ENCODE data around the gene NEK6. TPM values are rescaled to one million over a fixed set of nuclear protein-coding genes. Genes with fewer than 3 reads are reported as not detected.
A peak's percentile ranks its signal among the peaks of the same experiment; 100 is the strongest.

NEK6 gene
- total RNA-seq, 1 donor from 2014 or later = 14.7 TPM

DNA sequence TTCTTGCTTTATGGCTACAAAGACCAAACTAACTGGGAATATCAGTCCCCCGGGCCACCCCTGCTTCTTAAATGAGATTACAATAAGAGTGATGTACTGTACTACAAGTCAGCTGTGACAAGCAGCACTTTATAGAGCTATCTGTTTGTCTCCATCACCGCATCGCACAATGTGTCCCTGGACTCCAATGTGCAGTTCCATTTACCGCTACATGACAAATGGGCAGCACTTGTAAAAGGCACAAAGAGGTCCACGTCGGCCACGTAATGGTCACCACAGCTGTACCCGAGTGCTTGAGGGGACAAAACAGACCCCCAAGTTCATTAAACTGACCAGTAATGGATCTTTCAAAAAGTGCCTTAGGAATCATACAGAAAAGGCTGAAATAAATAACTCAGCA lies 103.4 kb downstream of the NEK6 start:
- DNase-seq (ENCODE audit: low read depth) (no peak), FAIRE-seq (no peak)
- Histone ChIP-seq H3K4me3 (ENCODE audit: low read depth, low read length) (no peak overlapping the region), H3K36me3 (ENCODE audit: control insufficient read depth, insufficient read depth, low read length) (peaks cover 7% of the 10 kb centered on the region), H3K27me3 (ENCODE audit: control insufficient read depth, insufficient read depth, low read length) (no peaks in the 10 kb centered on the region)
- TF ChIP-seq, protein P1, sequence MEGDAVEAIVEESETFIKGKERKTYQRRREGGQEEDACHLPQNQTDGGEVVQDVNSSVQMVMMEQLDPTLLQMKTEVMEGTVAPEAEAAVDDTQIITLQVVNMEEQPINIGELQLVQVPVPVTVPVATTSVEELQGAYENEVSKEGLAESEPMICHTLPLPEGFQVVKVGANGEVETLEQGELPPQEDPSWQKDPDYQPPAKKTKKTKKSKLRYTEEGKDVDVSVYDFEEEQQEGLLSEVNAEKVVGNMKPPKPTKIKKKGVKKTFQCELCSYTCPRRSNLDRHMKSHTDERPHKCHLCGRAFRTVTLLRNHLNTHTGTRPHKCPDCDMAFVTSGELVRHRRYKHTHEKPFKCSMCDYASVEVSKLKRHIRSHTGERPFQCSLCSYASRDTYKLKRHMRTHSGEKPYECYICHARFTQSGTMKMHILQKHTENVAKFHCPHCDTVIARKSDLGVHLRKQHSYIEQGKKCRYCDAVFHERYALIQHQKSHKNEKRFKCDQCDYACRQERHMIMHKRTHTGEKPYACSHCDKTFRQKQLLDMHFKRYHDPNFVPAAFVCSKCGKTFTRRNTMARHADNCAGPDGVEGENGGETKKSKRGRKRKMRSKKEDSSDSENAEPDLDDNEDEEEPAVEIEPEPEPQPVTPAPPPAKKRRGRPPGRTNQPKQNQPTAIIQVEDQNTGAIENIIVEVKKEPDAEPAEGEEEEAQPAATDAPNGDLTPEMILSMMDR (IDR thresholded peaks at IDR 0.05; ENCODE audit: insufficient read depth, low read length, severe bottlenecking) = no peak

GRCh38 chr9:124363326-124364096 lies 105.8 kb downstream of the NEK6 start:
- H3K36me3 ChIP-seq (ENCODE audit: control insufficient read depth, insufficient read depth, low read length) = peaks cover 1% of the 10 kb centered on the region
- H3K4me3 ChIP-seq (ENCODE audit: low read depth, low read length) = no peak overlapping the region
- no peaks in the 10 kb centered on the region for H3K27me3 ChIP-seq (ENCODE audit: control insufficient read depth, insufficient read depth, low read length)
- FAIRE-seq (no peak), DNase-seq (ENCODE audit: low read depth) (no peak)
- TF ChIP-seq, protein P1 (IDR thresholded peaks at IDR 0.05; ENCODE audit: insufficient read depth, low read length, severe bottlenecking) = no peak

- no peak for DNase-seq (ENCODE audit: low read depth)
- Histone ChIP-seq H3K27me3 (ENCODE audit: control insufficient read depth, insufficient read depth, low read length) (no peaks in the 10 kb centered on the region), H3K36me3 (ENCODE audit: control insufficient read depth, insufficient read depth, low read length) (peaks cover 1% of the 10 kb centered on the region), H3K4me3 (ENCODE audit: low read depth, low read length) (no peak overlapping the region)
- no peak for FAIRE-seq
- TF ChIP-seq, protein P1 (IDR thresholded peaks at IDR 0.05; ENCODE audit: insufficient read depth, low read length, severe bottlenecking) = no peak
Observed at GRCh38 chr9:124364141-124364540, 106.4 kb downstream of the NEK6 start.

DNA sequence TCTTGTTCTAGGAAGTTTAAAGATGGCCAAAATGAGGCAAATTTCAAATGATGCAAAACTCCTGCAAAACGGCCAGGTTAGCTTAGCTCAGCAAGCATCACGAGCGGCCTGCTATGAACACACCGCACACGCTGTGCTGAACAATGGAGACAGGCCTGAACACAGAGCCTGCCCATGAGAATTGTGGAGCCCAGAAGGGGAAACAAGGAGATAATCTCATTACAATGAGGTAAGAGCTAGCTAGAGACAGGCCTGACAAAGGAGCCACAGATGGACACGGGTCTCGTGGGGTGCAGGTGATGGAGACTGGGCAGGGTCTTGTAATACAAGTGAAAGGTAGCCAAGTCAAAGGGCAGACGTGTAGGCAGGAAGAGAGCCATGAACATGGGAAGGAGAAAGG lies 107.3 kb downstream of the NEK6 start:
- DNase-seq (ENCODE audit: low read depth) = no peak
- Histone ChIP-seq H3K36me3 (ENCODE audit: control insufficient read depth, insufficient read depth, low read length) (peaks cover 1% of the 10 kb centered on the region), H3K27me3 (ENCODE audit: control insufficient read depth, insufficient read depth, low read length) (no peaks in the 10 kb centered on the region), H3K4me3 (ENCODE audit: low read depth, low read length) (no peak overlapping the region)
- no peak for FAIRE-seq
- TF ChIP-seq, protein P1 (IDR thresholded peaks at IDR 0.05; ENCODE audit: insufficient read depth, low read length, severe bottlenecking) = no peak

DNA sequence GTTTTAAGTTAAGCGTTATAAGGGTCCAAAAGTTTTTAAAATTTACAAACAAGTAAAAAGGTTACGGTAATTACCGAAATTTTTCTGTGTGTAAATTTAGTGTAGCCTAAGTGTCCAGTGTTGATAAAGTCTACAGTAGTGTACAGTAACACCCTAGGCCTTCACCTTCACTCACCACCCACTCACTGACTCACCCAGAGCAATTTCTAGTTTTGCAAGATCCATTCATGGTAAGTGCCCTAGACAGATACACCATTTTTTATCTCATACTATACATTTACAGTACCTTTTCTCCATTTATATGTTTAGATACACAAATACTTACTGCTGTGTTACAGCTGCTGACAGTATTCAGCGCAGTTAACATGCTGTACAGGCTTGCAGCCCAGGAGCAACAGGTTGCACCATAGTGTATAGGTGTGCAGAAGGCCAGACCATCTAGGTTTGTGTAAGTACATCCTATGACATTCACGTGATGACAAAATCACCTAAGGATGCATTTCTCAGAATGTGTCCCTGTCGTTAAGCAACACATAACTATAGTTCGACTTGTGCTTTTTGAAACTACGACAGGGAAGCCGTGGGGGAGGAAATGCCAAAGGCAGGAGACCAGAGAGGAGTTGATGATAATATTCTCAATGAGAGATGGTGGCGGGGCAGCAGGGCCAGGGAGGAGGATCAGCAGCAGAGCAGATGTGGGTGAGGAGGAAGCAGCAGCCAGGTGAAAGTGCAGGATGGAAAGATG lies 108.9 kb downstream of the NEK6 start:
- TF ChIP-seq, protein P1 (IDR thresholded peaks at IDR 0.05; ENCODE audit: insufficient read depth, low read length, severe bottlenecking) = no peak
- DNase-seq (ENCODE audit: low read depth) (peak; percentile 89), FAIRE-seq (no peak)
- no peaks in the 10 kb centered on the region for H3K27me3 ChIP-seq (ENCODE audit: control insufficient read depth, insufficient read depth, low read length)
- H3K4me3 ChIP-seq (ENCODE audit: low read depth, low read length) = no peak overlapping the region
- H3K36me3 ChIP-seq (ENCODE audit: control insufficient read depth, insufficient read depth, low read length) = peaks cover 1% of the 10 kb centered on the region
